GM18868 (cell line): ENCODE results near the gene MPND.
A peak's percentile ranks its signal among the peaks of the same experiment; 100 is the strongest.

Source experiments
- ATAC-seq: cut with Tn5 transposase; IDR thresholded peaks from one replicate; pipeline ENCODE4 v1.9.1; 2021; ENCODE audit warnings: mild to moderate bottlenecking, moderate library complexity; ENCODE audit not compliant: unreplicated experiment

MPND gene

DNA sequence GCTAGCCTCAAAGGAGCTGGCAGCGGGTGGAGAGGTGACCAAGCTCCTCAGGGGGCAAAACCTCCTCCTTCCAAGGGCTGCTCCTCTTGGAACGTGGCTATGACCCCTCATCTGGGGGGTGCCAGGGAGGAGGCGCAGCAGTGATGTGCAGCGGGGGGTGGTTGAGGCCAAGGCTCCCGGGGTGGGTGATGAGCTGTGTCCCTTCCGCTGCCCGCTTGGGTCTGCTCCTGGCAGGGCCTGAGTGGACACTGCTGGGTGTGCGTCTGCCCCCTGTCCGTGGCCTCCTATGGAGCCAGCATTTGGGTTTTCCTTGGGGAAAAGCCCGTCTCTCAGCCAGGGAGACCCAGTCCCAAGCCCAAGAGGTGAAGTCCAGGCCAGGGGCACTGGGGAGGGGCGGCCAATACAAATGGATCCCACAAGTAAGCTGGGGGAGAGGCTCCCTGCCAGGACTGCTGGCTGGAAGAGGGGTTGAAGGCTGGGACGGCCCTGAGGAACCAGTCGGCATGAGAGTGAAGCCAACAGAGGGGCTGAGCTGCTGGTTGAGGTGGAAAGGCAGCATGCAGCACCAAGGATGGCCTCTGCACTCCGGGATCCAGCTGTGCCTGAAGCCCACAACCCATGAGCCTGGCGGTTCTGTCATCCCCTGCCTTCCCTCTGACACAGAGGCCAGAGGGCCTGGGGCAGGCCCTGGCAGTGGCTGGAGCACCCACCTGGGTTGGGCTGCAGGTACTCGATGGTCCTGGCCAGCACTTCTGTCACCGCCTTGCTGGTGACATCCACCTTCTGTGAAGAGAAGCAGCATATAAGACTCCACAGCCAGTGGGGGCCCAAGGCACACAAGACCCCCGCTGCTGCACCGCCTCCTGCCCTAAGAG lies 22.7 kb downstream of the MPND start:
- no peak for ATAC-seq

DNA sequence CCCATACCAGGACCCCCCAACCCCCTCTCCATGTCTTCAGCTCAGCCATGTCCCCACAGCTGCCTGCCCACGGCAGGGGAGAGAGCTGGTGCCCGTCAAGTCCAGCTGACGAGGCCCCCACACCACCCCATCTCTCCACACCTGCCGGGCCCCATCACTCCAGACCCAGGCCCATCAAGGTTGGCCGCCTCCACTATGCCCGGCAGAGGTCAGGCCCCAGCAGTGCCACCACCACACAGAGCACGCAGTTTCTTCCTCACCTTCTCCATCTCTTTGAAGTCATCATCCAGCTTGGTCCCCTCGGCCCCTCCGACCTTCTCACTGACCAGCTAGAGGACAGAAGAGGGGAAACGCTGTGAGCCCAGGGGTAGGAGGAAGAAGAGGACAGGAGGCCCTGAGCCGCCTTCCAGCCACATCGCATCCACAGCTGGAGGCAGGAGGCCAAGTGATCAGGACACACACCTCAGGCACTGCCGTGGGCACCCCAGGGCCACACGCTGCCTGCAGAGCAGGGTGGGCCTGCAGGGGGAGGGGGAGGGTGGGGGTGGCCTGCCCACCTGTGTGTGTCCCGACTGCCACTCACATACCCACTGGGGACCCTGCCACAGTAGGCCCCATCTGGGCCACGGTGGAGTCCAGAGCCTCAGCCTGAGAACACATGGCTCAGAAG lies 23.4 kb downstream of the MPND start:
- ATAC-seq, result no peak

DNA sequence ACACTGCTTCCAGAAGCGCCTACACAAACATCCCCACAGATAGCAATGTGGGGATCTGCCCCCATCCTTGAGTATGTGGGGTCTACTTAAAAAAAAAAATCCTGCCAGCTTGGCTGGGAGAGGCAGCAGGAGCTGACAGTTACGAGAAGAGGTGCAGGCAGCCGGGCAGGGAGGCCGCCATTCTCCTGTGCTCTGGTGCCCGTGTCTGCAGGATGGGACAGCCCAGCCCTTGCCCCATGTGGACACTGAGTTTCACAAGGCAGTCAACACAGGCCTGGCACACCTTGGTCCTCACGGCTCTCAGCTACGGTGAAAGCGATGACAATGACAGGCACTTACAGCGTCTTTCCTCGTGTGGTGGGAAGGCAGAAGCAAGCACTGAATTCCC lies 24.0 kb downstream of the MPND start:
- no peak for ATAC-seq

DNA sequence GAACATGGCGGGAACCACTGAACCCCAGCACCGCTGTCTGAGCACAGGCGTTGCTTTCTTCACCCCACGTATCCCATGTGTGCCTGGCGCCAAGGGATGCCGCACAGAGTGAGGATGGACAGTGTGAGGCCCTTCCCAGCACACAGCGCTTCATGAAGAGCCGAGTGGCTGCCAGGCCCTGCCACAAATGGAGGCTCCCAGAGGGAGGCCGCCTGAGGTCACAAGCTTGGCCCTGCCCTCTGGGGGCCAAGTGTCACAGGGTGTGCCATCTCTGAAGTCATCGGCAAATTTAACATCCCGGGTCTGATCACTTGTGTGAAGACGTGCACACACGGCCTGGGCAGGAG lies 24.4 kb downstream of the MPND start:
- ATAC-seq, result no peak

DNA sequence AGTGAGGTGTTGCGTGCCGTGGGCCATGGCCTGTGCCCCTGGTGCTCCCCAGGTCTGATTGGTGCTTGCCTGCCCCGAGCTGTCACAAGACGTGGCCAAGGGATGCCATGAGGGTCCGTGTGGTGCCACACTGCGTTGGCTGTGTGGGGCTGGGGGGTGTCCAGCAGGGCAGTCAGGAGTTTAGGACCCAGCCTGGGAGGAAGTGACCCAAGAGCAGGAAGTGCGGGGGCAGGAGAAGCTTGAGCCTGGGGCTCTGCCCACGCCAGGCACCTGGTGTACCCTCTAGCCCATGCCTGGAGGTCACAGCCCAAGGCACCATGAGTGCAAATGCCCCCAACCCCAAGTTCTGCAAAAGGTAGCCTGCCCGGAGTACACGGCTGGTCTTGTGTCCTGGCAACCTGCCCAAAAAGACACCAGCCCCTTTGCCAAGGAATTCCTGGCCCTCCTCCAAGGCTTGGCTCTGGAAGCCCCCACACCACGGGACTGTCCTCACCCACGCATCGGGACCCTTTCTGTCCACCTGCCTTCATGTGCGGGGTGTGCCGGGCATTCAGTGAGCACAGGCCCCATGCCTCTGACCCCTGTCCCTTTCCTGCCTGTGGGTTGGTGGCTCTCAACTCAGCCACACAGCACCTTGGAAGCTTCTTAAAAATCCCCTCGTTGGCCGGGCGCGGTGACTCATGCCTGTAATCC lies 24.9 kb downstream of the MPND start:
- ATAC-seq, result no peak

DNA sequence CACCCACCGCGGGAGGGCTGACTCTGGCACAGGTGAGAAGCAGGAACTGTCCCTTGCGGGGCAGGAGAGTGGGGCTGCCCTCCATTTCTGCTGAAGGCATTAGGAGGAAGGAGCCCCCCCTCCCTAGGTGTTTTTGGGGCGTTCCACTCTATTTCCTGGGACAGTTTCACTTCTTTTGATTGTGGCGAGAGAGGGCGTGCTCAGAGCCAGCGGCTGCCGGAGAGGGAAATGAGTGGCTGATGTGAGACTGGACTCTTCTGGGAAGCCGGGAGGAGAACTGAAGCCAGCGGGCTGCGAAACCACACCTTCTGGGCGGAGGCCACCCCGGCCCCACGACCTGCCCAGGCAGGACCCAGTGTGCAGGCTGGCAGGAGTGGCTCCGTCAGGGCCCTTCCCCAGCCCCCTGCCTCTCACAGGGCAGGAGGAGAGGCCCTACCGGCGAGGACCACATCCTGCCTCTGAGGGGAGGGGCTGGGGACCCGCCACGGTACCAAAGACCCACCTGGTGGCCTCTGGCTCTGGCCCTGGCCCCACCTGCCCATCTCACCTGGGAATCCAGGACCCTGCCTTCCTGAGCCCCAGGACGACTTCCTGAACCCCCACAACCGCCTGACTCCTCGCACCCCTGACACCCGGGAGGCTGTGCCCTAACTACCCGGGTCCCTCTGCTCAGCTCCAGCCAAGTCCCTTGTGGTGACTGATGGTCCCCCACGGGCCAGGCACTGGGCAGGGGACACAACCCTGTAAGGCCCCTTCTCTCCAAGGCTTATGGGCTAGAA lies 25.9 kb downstream of the MPND start:
- peak; percentile 53 for ATAC-seq

DNA sequence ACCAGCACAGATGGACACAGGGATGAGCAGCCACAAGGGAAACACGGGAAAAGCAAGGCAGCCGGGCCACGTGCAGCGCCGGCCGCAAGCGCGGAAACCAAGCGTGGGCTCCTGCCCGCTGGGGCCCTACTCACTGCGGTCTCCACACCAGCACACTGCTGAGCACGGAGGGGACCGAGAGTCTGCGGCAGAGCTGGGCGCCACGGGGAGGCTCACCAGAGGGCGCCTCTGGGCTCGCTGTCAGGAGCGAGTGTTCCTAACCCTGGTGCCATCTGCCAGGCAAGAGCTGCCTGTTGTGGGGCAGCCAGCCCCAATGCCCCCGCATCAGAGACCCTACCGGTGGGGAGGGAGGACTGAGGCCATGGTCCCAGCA lies 26.5 kb downstream of the MPND start:
- ATAC-seq, result peak; percentile 40

DNA sequence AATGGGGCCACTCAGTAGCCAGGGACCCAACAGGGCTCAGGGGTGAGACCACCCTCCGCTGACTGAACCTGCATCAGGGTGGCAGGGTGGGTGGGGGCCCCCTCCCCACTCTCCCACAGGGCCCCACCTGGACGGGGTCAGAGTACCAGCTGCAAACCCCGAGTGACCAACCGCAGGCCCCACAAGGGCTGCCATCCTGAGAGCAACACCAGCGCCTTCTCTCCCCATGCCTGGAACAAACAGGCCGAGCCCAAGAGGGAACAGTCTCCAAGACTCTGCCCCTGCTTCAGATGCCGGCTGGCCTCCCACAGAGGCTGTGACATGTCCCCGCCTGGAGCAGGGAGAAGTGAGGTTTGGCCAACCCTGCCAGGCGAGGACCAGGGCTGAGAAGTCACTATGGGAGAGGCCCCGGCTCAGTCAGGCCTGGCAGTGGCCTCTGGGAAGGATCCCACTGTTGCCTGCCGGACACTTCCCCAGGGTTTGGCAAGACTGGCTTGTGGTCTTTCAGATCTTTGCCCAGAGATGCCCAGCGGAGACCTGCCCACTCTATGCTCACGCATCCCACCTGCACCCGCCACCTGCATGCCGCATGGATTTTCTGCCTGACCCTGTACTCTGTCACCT lies 27.2 kb downstream of the MPND start:
- no peak for ATAC-seq

DNA sequence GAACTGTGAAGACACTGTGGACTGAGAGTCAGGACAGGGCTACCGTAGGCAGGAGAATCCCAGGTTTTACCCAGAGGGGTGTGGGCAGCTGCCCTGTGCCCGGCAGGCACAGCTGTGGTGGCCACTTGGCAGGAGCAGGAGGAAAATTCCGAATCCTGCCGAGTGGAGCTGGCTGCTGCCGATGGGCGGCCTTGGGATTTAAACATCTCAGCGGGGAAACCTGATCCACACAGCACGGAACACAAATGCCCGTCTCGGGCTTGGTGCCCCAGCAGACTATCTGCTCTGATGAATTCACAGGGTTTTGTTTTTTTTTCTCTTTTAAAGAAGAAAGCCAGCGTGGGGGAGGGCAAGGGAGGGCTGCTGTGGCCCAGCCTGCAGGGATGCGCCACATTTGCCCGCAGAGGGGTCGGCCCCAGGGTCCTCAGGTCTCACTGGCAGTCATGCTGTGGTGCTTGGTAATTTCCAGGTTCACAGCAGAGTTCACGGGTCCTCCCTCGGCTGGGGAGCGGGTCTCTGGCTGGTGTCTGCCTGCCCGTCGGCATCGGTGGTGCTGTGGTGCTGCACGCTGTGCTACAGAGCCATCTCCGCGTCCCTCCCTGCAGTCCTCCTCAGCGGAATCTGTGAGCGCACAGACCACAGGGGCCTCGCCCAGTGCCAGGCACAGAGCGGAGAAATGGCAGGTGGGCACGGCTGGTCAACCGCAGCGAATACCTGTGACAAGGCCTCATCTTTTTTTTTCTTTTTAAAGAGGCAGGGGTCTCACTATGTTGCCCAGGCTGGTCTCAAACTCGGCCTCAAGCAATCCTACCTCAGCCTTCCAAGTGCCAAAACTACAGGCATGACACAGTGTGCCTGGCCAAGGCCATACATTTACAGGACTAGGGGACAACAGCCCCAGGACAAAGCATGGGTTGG lies 28.1 kb downstream of the MPND start:
- ATAC-seq, result no peak

DNA sequence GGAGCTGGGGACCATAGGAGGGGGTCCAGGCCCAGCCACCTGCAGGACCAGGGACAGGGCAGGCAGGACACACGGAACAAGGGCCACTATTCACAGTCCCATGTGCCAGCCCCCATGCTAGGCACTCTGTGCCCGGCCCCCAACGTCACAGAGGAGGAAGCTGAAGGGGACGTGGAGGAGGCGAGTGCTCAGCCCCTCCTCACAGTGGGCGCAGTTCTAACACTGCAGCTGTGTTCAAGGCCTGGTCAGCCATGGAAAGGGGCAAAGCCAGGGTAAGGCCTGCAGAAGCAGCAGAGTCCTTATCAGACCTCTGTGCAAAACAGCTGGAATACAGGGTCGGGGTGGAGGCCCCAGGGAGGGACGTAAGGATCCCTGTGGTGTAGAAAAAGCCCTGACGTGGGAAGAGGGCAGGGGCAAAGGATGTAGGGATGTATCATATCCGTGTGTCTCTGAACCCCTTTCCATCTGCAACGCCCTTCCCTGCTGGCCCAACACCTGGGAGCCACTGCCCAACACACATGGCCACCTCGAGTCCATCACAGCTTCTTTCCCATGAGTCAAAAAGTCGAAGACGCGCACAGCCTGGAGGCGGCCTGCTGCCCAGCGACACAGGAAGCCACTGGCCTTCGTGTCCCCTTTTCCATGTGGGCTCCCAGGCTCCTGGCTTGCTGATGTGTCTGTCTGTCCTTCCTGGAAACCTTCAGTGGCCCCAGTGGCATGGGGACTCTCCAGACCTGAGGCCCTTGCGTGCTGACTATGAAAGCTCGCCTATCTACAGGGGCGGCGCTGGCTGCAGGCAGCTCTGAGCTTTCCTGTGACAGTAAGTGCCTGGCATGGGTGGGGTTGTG lies 29.0 kb downstream of the MPND start:
- ATAC-seq, result no peak

DNA sequence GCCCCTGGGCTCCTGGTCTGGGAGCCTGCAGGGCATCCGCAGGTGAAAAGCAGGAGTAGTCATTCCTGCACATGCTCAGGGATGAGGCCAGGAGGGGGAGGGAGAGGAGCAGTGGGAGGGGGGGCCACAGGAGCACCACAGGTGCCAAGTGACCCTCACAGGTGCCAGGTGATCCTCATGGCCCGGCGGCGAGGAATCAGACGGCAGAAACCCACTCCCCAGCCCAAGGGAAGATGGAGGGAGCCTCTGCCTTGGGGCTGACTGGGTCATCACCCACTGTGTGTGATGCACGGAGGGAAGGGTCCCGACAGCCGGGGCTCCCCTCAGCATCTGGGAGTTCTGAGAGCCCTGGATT lies 29.6 kb downstream of the MPND start:
- ATAC-seq, result no peak

DNA sequence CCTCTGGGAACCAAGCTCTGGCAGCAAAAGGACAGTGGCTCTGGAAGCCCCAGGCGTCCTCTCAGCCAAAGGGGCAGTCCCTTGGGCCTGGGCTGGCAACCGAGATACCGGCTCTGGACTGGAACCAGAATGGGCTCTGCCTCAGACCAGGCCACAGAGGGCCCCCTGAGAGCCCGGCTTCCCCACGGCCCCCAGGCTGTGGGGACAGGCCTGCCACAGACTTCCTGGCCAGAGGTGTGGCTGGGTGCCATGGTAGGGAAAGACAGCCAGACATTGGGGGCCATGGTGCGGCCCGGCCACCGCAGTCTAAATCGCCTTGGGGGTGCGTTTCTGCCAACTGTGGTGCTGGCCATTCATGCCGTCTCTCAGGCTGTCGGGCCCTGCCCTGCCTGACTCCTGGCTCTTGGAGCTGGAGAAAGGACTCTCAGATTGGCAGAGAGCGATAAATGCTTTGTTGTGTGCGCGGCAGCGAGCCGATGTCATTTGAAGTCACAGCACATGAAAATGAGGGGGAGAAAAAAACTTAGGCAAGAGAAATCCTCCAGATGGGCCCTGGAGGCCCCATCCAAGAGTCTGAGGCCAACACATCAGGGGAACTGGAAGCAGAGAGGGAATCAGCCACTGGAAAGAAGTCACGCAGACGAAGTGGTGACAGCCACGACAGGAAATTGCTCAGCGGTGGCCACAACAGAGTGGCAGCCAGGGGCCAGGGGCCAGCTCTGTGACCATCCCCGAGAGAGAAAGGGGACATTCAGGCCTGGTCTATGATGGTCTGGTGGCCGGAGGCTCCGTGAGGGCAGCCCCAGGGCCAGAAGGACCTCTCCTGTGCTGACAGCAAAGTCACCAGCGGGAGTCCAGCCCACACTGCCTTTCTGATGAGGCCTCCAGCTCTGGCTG lies 30.5 kb downstream of the MPND start:
- ATAC-seq, result no peak

DNA sequence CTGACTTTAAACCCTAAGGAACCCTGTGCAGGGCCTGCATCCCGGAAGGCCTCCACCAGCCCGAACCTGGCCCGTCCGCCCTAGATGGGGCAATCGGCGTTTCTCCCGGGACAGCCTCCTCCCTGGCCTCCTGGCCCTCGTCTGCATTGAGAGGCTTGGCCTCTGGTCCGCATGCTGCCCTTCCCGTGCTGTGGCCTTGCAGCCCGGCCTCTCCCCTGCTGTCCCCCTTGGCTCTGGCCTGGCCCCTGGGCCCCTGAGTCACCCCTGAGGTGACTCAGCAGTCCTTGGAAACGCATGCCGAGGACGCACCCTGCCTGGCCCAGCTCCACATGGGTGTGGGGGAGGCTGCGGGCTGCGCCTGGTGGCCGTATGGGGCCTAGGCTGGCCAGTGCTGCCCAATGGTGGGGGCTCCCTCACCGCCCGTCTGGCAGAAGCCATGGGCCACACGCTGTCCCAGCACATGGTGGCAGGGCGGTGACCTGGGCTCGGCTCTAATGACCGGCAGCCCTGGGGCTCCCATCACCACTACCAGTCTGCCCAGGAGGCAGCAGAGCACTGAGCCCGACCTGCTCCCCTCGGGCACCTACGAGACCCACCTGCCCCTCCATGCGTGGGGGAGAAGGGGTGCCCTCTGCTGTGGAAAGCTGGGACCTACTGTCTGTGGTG lies 31.3 kb downstream of the MPND start:
- no peak for ATAC-seq

DNA sequence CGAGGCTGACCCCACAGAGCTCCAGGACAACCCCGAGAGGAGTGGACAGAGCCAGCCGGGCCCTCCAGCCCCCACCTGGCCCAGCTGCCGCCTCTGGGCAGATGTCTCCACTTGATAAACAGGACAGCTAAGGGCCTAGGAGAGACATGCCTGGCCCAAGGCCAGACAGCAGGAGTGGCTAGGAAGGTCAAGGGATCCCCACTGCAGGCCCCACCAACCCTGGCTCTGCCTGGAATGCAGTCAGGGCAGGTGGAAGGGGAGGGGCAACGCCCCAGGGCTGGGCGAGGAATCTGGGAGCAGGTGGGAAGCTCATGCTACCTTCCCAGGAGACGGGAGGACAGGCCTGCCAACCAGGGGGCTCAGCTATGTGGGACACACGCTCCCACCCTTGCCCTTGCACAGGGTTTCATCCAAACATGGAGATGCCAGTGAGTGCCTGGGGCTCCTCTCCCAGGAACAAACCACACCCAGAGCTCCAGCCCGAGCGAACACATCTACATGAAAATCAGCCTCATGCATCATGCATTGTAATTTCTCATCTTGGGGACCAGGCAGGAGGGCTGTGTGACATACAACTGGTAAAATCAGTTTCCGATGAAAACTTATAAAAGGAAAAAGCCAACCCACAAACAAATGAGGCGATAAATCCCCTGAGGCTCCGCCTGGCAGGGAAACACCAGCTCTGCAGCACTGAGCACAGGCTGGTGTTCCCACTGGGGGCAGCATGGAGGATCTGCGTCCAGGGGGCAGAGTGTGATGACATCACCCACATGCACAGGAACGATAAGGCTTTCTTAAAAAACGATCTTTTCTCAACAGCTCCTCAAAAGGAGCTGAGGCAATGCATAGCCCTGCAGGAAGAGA lies 32.0 kb downstream of the MPND start:
- ATAC-seq, result peak; percentile 49

DNA sequence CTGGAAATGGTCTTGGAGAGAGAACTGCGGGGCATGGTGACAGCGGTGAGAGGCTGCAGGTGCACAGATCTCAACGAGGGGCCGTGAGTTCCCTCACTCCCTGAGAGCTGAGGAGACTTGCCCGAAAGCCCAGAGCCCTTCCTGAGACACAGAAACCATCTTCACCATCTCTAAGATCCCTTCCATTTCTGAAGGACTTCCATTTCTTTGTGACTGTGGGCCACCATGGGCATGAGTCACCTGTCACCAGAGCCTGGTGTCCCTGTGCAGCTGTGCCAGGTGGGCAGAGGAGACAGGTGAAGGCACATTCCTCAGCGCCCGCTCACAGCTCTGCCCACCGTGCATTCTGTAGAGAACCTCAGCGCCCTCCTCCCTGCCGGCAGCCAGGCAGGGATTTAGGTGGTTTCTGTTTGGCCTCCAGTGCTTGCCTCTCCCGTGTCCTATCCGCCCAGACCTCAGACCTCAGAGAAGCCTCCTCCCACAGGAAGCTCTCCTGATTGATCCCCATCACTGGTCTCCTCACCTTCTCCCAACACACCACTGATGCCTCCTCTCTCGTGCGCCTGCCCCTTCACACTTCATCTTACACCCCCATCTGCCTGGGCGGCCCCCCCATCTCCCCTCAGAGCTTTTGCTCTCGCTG lies 32.8 kb downstream of the MPND start:
- ATAC-seq, result peak; percentile 8

DNA sequence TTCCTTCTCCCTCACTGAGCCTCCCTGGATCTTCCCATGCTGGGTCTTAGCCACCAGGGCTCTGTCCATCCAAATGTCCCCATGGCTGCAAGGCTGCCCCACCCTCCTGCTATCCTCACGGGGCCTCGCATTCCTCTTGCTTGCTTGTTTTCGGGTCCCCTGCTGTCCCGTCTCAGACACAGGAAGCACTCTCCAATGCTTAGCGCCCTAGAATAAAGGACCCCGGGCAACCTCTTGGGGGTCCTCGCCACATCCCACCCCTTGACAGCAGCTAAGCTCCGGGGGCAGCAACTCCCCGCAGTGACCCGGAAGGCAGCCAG lies 33.3 kb downstream of the MPND start:
- ATAC-seq, result no peak
